SJSA1 (cell line): ENCODE data around the gene STARD4. TPM values are rescaled to one million over a fixed set of nuclear protein-coding genes. Genes with fewer than 3 reads are reported as not detected.

Experiments
- total RNA-seq: library from RNA; depleted of rRNA; stranded (reverse); fragments of >200 nt; shearing (Covaris generic); gene quantifications from 2 replicates; pipeline ENCODE4 v1.2.3, GENCODE V29; 2014; rRNA removed

The STARD4 gene
- total RNA-seq, 1 experiment from 2014 or later, result 38.9 TPM

Other genes with a start within 250 kb of the STARD4 start
- 51.5 and 69.3 TPM in 2 replicates for gene NREP, start 244.7 kb upstream of the STARD4 start, total RNA-seq